A673 (cell line): ENCODE measurements around the gene CAMKK2.

Experiments used
- EZH2 ChIP-seq: fragments of 200-600 bp; sonication (generic); IDR thresholded peaks from 2 replicates; pipeline ENCODE4 v1.6.1; 2017; ENCODE audit warnings: borderline replicate concordance, low read depth, mild to moderate bottlenecking, mixed read lengths, antibody characterized with exemption, low read length; ENCODE audit not compliant: poor library complexity, severe bottlenecking
- TF ChIP-seq, protein P1 (sequence below): fragments of 300-800, 200-600 bp; sonication (generic); conservative IDR thresholded peaks from 2 replicates; pipeline ENCODE4 v1.5.1; 2017; ENCODE audit warnings: low read depth, mild to moderate bottlenecking, antibody characterized with exemption, low read length, moderate library complexity, mixed read lengths

DNA sequence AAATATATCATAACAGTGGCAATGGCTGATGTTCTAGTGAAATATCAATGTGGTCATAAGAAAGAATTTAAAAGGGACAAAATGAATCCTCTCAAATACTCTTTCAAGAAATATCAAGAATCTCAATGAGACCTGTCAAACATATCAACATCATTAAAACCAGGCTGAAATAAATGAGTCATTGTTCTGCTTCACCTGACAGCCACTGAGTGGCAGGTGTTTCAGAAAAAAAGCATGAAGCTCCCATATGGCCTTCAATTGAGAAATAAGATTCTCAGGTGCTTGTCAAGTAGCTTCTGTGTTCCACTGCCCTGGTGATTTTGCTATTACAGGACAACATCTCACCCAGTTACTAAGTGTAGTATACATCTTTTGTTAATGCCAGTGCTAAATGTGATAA is 34.2 kb upstream of the CAMKK2 start:
- TF ChIP-seq, protein P1, sequence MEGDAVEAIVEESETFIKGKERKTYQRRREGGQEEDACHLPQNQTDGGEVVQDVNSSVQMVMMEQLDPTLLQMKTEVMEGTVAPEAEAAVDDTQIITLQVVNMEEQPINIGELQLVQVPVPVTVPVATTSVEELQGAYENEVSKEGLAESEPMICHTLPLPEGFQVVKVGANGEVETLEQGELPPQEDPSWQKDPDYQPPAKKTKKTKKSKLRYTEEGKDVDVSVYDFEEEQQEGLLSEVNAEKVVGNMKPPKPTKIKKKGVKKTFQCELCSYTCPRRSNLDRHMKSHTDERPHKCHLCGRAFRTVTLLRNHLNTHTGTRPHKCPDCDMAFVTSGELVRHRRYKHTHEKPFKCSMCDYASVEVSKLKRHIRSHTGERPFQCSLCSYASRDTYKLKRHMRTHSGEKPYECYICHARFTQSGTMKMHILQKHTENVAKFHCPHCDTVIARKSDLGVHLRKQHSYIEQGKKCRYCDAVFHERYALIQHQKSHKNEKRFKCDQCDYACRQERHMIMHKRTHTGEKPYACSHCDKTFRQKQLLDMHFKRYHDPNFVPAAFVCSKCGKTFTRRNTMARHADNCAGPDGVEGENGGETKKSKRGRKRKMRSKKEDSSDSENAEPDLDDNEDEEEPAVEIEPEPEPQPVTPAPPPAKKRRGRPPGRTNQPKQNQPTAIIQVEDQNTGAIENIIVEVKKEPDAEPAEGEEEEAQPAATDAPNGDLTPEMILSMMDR = no peak
- no peak for TF ChIP-seq EZH2
